OCI-LY1 (cell line): ENCODE results near the gene TM7SF3.

Experiments
- H2AFZ ChIP-seq: fragments of 200-600 bp; sonication (generic), shearing (Covaris generic); 2 replicates; pipeline ENCODE4 v1.6.0; 2014; ENCODE audit warnings: antibody characterized with exemption, mild to moderate bottlenecking, low read length
- H3F3A ChIP-seq: fragments of 200-600 bp; sonication (generic), shearing (Covaris generic); 2 replicates; pipeline ENCODE4 v1.6.0; 2014; ENCODE audit warnings: mild to moderate bottlenecking, antibody characterized with exemption, low read length, moderate library complexity; ENCODE audit not compliant: insufficient read depth
- H3K27ac ChIP-seq: fragments of 200-600 bp; sonication (generic); 2 replicates; pipeline ENCODE4 v1.5.1; 2014; ENCODE audit warnings: low read length, mixed run types, mild to moderate bottlenecking, low read depth; ENCODE audit not compliant: poor library complexity, severe bottlenecking
- H3K27me3 ChIP-seq: fragments of 200-600 bp; sonication (generic); 2 replicates; pipeline ENCODE4 v1.6.0; 2014; ENCODE audit warnings: antibody characterized with exemption, mild to moderate bottlenecking, low read length, moderate library complexity; ENCODE audit not compliant: insufficient read depth
- H3K36me3 ChIP-seq: fragments of 200-600 bp; sonication (generic); 2 replicates; pipeline ENCODE4 v1.6.1; 2014; ENCODE audit warnings: mild to moderate bottlenecking, antibody characterized with exemption, low read length, moderate library complexity, mixed read lengths; ENCODE audit not compliant: insufficient read depth
- H3K4me1 ChIP-seq: fragments of 200-600 bp; sonication (generic); 2 replicates; pipeline ENCODE4 v1.5.1; 2014; ENCODE audit warnings: mild to moderate bottlenecking, low read length, moderate library complexity; ENCODE audit not compliant: insufficient read depth, severe bottlenecking
- H3K4me2 ChIP-seq: fragments of 200-600 bp; sonication (generic), shearing (Covaris generic); 2 replicates; pipeline ENCODE4 v1.6.1; 2014; ENCODE audit warnings: low read length
- H3K4me3 ChIP-seq: fragments of 200-600 bp; sonication (generic); 2 replicates; pipeline ENCODE4 v1.5.1; 2014; ENCODE audit warnings: low read length, low read depth, mild to moderate bottlenecking, mixed read lengths; ENCODE audit not compliant: poor library complexity, severe bottlenecking
- H3K79me2 ChIP-seq: fragments of 200-600 bp; shearing (Covaris generic); 2 replicates; pipeline ENCODE4 v1.6.1; 2016; ENCODE audit warnings: mixed run types, low read length, mixed read lengths; ENCODE audit not compliant: insufficient read depth
- H3K9ac ChIP-seq: fragments of 200-600 bp; sonication (generic), shearing (Covaris generic); 2 replicates; pipeline ENCODE4 v1.6.1; 2014; ENCODE audit warnings: mild to moderate bottlenecking, low read length, mixed read lengths
- H3K9me2 ChIP-seq: fragments of 200-600 bp; sonication (generic), shearing (Covaris generic); 2 replicates; pipeline ENCODE4 v1.6.1; 2014; ENCODE audit warnings: low read depth, mild to moderate bottlenecking, low read length, mixed read lengths
- H3K9me3 ChIP-seq: fragments of 200-600 bp; shearing (Covaris generic); 2 replicates; pipeline ENCODE4 v1.6.1; 2014; ENCODE audit warnings: low read length, mixed read lengths
- H4K20me1 ChIP-seq: fragments of 200-600 bp; sonication (generic), shearing (Covaris generic); 2 replicates; pipeline ENCODE4 v1.6.0; 2016; ENCODE audit warnings: mild to moderate bottlenecking, low read length; ENCODE audit not compliant: insufficient read depth
- EZH2 ChIP-seq: fragments of 200-600 bp; sonication (generic), shearing (Covaris generic); IDR thresholded peaks from 2 replicates; pipeline ENCODE4 v1.8.0; 2017; ENCODE audit warnings: borderline replicate concordance, mixed run types, mild to moderate bottlenecking, antibody characterized with exemption, low read length, moderate library complexity, mixed read lengths
- TF ChIP-seq, protein P1 (sequence below): fragments of 200-600 bp; sonication (generic), shearing (Covaris generic); IDR thresholded peaks from 2 replicates; pipeline ENCODE4 v1.5.1; 2017; ENCODE audit warnings: mild to moderate bottlenecking, antibody characterized with exemption, low read length, moderate library complexity, mixed read lengths

The TM7SF3 gene

DNA sequence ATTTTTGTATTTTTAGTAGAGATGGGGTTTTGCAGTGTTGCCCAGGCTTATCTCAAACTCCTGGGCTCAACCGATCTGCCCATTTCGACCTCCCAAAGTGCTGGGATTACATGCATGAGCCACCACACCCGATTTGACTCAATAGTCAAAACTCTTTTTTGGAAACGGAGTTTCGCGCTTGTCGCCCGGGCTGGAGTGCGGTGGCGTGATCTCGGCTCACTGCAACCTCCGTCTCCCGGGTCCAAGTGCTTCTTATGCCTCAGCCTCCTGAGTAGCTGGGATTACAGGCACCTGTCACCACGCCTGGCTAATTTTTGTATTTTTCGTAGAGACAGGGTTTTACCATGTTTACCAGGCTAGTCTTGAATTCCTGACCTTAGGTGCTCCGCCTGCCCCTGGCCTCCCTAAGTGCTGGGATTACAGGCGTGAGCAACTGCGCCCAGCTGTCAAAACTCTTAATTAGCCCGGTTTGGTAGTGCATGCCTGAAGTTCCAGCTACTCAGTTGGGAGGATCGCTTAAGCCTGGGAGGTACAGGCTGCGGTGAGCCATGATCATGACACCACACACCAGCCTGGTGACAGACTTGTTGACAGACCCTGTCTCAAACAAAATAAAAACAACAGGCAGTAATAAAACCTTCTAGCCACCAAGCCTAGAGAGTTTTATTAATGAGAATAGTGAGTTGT lies 20.6 kb upstream of the TM7SF3 start:
- H3F3A ChIP-seq, result no peaks in the 10 kb centered on the region
- no peak overlapping the region for H3K9ac ChIP-seq
- H2AFZ ChIP-seq, result no peak overlapping the region
- H3K4me3 ChIP-seq, result no peak overlapping the region
- no peaks in the 10 kb centered on the region for H3K79me2 ChIP-seq
- no peaks in the 10 kb centered on the region for H3K4me1 ChIP-seq
- H3K9me3 ChIP-seq, result no peaks in the 10 kb centered on the region
- H3K36me3 ChIP-seq, result peaks cover 35% of the 10 kb centered on the region
- H4K20me1 ChIP-seq, result no peaks in the 10 kb centered on the region
- no peaks in the 10 kb centered on the region for H3K9me2 ChIP-seq
- no peak for TF ChIP-seq EZH2
- TF ChIP-seq, protein P1, sequence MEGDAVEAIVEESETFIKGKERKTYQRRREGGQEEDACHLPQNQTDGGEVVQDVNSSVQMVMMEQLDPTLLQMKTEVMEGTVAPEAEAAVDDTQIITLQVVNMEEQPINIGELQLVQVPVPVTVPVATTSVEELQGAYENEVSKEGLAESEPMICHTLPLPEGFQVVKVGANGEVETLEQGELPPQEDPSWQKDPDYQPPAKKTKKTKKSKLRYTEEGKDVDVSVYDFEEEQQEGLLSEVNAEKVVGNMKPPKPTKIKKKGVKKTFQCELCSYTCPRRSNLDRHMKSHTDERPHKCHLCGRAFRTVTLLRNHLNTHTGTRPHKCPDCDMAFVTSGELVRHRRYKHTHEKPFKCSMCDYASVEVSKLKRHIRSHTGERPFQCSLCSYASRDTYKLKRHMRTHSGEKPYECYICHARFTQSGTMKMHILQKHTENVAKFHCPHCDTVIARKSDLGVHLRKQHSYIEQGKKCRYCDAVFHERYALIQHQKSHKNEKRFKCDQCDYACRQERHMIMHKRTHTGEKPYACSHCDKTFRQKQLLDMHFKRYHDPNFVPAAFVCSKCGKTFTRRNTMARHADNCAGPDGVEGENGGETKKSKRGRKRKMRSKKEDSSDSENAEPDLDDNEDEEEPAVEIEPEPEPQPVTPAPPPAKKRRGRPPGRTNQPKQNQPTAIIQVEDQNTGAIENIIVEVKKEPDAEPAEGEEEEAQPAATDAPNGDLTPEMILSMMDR, result no peak
- no peak overlapping the region for H3K4me2 ChIP-seq
- H3K27me3 ChIP-seq, result no peaks in the 10 kb centered on the region
- H3K27ac ChIP-seq, result no peak overlapping the region

DNA sequence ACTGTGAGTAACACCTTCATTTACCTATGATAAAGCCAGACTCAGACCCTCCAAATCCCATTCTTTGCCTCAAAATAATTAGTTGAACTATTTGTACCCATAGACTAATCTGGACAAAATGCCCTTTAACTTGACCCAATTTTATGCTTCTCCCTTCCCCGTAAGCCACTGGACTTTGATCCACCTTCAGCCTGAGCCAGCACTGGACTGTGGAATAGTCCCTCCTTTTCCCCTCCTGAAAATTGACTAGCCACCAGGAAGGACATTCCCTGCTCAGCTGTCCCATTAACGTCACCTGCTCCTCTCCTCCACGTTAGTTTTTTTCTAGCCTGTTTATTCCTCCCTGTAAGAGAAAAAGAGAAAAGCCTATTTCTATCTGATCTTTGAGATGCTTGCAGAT lies 18.5 kb upstream of the TM7SF3 start:
- H3K9me2 ChIP-seq, result no peaks in the 10 kb centered on the region
- H3F3A ChIP-seq, result no peaks in the 10 kb centered on the region
- H3K27me3 ChIP-seq, result no peaks in the 10 kb centered on the region
- H3K9ac ChIP-seq, result no peak overlapping the region
- no peak overlapping the region for H3K27ac ChIP-seq
- no peaks in the 10 kb centered on the region for H3K4me1 ChIP-seq
- no peak overlapping the region for H2AFZ ChIP-seq
- H3K4me3 ChIP-seq, result no peak overlapping the region
- TF ChIP-seq EZH2, result no peak
- TF ChIP-seq, protein P1, result no peak
- no peak overlapping the region for H3K4me2 ChIP-seq
- no peaks in the 10 kb centered on the region for H3K9me3 ChIP-seq
- no peaks in the 10 kb centered on the region for H3K79me2 ChIP-seq
- H4K20me1 ChIP-seq, result no peaks in the 10 kb centered on the region
- H3K36me3 ChIP-seq, result peaks cover 56% of the 10 kb centered on the region

DNA sequence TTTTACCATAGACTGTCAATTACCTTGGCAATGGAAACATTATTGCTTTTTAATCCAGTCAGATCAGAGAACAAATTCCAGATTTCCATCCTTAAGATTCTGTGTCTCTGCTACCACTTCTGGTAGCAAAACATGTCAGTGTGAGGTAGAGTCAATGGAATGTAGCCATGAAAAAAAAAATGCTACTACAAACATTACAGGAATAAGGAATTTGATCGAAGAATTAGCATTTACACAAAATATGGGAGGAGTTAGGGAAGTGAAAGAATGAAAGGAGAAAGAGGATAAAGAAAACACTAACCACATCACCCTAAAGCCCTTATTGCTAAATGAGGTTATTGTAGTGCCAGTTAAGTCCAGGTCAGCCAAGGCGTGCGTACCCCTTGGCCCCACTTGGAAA lies 17.3 kb upstream of the TM7SF3 start:
- 0 out of 2 replicates have a peak, but pooled peaks cover 2% of the 10 kb centered on the region for H3K79me2 ChIP-seq
- no peaks in the 10 kb centered on the region for H3K27me3 ChIP-seq
- H3K9me3 ChIP-seq, result no peaks in the 10 kb centered on the region
- H4K20me1 ChIP-seq, result no peaks in the 10 kb centered on the region
- no peak overlapping the region for H3K4me3 ChIP-seq
- no peaks in the 10 kb centered on the region for H3K4me1 ChIP-seq
- H3K9ac ChIP-seq, result no peak overlapping the region
- peaks cover 68% of the 10 kb centered on the region for H3K36me3 ChIP-seq
- H3K4me2 ChIP-seq, result no peak overlapping the region
- no peak for TF ChIP-seq EZH2
- TF ChIP-seq, protein P1, result no peak
- no peaks in the 10 kb centered on the region for H3F3A ChIP-seq
- H3K9me2 ChIP-seq, result no peaks in the 10 kb centered on the region
- H2AFZ ChIP-seq, result no peak overlapping the region
- no peak overlapping the region for H3K27ac ChIP-seq
